GM12892 (cell line): ENCODE results near the gene HEATR1.

ENCODE experiments used
- POLR2A ChIP-seq: IDR thresholded peaks from 2 replicates; pipeline ENCODE4 v1.6.1; 2011; ENCODE audit warnings: low read depth, low read length, control low read depth
- POLR2AphosphoS5 ChIP-seq: IDR thresholded peaks from 2 replicates; pipeline ENCODE4 v1.6.1; 2011; ENCODE audit warnings: low read depth, low read length, control low read depth
- TAF1 ChIP-seq: IDR thresholded peaks from 2 replicates; pipeline ENCODE4 v1.6.1; 2011; ENCODE audit warnings: low read depth, mild to moderate bottlenecking, control low read depth, low read length, borderline replicate concordance

- no peak for TF ChIP-seq POLR2A
- no peak for TF ChIP-seq POLR2AphosphoS5
- no peak for TF ChIP-seq TAF1
Observed at GRCh38 chr1:236541710-236542109, 62.6 kb downstream of the HEATR1 start.
